GM06990 (cell line): Measurements from ENCODE around the gene DIP2A.
"Not testable (repeated sequence)": the region's sequence is repeated elsewhere in the genome, so short reads cannot be mapped to it uniquely, and the experiment has no call there.

ENCODE experiments used
- DNase-seq: peaks from one replicate; pipeline ENCODE4 v3.0.0-alpha.2; 2011; ENCODE audit not compliant: insufficient read length; ENCODE audit errors: extremely low read depth
- H3K27me3 ChIP-seq: replicated peaks from 2 replicates; pipeline ENCODE4 v1.6.0; 2011; ENCODE audit warnings: low read length; ENCODE audit not compliant: control insufficient read depth, insufficient read depth
- H3K36me3 ChIP-seq: 2 replicates; pipeline ENCODE4 v1.5.1; 2011; ENCODE audit warnings: low read length; ENCODE audit not compliant: control insufficient read depth, insufficient read depth
- H3K4me3 ChIP-seq: replicated peaks from 2 replicates; pipeline ENCODE4 v1.5.1; 2011; ENCODE audit warnings: low read depth, mild to moderate bottlenecking, control low read depth, low read length
- TF ChIP-seq, protein P1 (sequence below): IDR thresholded peaks from 2 replicates; pipeline ENCODE4 v1.5.1; 2011; ENCODE audit warnings: low read length, control low read depth, mild to moderate bottlenecking, inconsistent platforms; ENCODE audit not compliant: insufficient read depth, poor library complexity, severe bottlenecking

Gene DIP2A

GRCh38 chr21:46517361-46517760 is 58.7 kb downstream of the DIP2A start:
- TF ChIP-seq, protein P1, sequence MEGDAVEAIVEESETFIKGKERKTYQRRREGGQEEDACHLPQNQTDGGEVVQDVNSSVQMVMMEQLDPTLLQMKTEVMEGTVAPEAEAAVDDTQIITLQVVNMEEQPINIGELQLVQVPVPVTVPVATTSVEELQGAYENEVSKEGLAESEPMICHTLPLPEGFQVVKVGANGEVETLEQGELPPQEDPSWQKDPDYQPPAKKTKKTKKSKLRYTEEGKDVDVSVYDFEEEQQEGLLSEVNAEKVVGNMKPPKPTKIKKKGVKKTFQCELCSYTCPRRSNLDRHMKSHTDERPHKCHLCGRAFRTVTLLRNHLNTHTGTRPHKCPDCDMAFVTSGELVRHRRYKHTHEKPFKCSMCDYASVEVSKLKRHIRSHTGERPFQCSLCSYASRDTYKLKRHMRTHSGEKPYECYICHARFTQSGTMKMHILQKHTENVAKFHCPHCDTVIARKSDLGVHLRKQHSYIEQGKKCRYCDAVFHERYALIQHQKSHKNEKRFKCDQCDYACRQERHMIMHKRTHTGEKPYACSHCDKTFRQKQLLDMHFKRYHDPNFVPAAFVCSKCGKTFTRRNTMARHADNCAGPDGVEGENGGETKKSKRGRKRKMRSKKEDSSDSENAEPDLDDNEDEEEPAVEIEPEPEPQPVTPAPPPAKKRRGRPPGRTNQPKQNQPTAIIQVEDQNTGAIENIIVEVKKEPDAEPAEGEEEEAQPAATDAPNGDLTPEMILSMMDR = no peak
- no peak overlapping the region for H3K4me3 ChIP-seq
- no peaks in the 10 kb centered on the region for H3K27me3 ChIP-seq
- no peaks in the 10 kb centered on the region; the same call in 1 of the 2 replicates for H3K36me3 ChIP-seq
- no peak for DNase-seq

GRCh38 chr21:46518983-46519583 is 60.4 kb downstream of the DIP2A start:
- TF ChIP-seq, protein P1 = no peak
- no peak for DNase-seq
- no peaks in the 10 kb centered on the region; the same call in 1 of the 2 replicates for H3K36me3 ChIP-seq
- H3K27me3 ChIP-seq = no peaks in the 10 kb centered on the region
- no peak overlapping the region for H3K4me3 ChIP-seq

GRCh38 chr21:46527393-46527792 is 68.7 kb downstream of the DIP2A start:
- not testable (repeated sequence) for DNase-seq, H3K36me3 ChIP-seq, H3K27me3 ChIP-seq, H3K4me3 ChIP-seq

- H3K4me3 ChIP-seq = no peak overlapping the region
- TF ChIP-seq, protein P1 = no peak
- peaks cover 3% of the 10 kb centered on the region for H3K36me3 ChIP-seq
- no peak for DNase-seq
- H3K27me3 ChIP-seq = no peaks in the 10 kb centered on the region
Measured at GRCh38 chr21:46527801-46528200, 69.1 kb downstream of the DIP2A start.

DNA sequence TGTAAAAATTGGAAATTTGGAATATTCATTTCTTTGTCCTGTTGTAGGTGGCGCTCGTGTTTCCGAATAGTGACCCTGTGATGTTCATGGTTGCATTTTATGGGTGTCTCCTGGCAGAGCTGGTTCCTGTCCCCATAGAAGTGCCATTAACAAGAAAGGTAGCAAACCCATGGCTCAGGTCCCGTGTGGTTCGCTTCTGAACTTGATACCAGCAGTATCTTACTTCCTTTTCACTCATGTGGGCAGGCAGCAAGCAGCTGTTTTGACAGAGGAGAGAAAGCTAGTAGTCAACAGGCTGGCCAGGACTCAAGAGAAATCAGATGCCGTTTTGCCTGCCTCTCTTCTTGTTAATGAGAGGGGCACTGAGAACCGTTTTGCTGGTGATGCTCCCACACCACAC is 73.4 kb downstream of the DIP2A start:
- Histone ChIP-seq H3K4me3 (no peak overlapping the region), H3K27me3 (no peaks in the 10 kb centered on the region), H3K36me3 (peaks cover 10% of the 10 kb centered on the region)
- TF ChIP-seq, protein P1 = no peak
- no peak for DNase-seq

GRCh38 chr21:46537026-46537425 is 78.3 kb downstream of the DIP2A start:
- Histone ChIP-seq H3K36me3 (peaks cover 21% of the 10 kb centered on the region), H3K4me3 (no peak overlapping the region), H3K27me3 (no peaks in the 10 kb centered on the region)
- TF ChIP-seq, protein P1 = no peak
- no peak for DNase-seq
